ENCODE measurements around the gene EBLN2.

The EBLN2 gene

DNA sequence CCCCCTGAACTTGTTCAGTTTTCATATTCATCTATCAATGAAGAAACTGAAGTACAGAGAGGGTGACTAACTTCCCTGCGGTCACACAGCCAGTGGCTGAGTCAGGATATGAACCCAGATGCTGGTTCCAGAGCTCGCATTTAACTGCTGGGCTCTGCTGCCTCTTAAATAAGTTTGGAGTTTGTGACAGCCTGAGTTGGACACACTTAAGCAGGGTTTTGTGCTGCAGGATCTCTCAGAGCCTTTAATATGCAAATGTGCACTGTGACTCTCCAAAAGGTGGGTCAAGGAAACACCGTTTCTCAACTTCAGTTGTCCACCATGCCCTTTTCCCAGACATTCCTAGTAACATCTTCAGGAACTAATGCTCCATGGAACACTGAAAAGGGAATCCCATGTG is 45.8 kb downstream of the EBLN2 start:
- no peak for DNase-seq (ENCODE audit: low read depth)

DNA sequence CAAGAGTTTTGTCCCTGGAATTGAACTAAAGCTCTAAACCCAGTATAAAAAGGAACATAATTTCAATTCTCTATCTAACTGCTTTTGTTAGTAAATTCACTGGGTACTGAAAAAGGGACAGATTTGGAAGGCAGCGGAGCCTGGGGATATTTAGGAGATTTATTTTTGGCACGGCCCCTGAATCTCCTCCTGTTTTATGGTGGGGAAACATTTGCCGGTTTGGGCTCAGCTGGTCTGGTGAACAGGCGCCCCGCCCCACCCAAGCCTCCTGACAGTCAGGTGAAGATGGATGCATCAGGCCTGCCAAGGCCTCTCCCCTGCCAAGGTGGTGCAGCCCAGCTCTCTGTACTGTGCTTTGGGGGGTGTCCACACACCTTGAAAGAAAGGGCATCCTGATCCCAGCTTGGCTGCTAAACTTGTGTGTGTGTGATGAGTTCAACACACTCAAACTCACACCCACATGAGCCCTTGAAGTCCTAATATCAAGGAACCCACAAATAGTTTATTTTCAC is 46.3 kb downstream of the EBLN2 start:
- DNase-seq (ENCODE audit: low read depth) = no peak

DNA sequence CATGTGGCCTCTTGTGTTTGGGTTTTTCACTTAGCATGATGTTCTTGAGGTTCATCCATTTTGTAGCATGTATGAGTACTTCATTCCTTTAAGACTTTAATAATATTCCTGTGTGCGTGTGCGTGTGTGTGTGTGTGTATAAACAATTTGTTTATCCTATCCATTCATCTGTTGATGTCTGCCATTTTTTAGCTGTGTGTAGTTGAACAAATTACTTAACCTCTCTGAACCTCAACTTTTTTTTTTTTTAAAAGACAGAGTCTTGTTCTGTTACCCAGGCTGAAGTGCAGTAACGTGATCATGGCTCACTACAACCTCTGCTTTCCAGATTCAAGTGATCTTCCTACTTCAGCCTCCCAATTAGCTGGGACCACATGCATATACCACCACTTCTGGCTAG is 47.3 kb downstream of the EBLN2 start:
- DNase-seq (ENCODE audit: low read depth) = no peak

DNA sequence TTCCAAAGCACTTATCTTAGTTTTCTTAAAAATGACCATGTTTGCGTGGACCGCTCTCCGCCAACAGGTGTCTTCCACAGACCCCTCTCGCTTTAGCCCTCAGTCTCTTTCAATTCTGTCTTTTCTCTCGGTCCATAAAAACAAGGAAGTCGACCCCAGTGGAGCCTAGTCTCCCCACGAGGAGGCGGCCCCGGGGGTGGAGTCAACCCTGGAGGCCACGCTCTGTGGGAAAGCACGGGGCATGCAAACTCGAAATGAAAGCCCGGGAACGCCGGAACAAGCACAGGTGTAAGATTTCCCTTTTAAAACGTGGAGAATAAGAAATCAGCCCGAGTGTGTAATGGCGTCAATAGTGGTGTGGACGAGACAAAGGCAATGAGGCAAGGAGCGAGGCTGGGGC is 49.1 kb downstream of the EBLN2 start:
- DNase-seq (ENCODE audit: low read depth) = no peak

Measured in ELR (cell line).